IMR-90 (cell line): ENCODE measurements around the gene TBC1D8.

ENCODE experiments used
- CEBPB ChIP-seq: IDR thresholded peaks from 2 replicates; pipeline ENCODE4 v1.6.1; 2012; ENCODE audit warnings: low read depth, low read length, improper control_type of control experiment
- ELK1 ChIP-seq: fragments of 150-350 bp; IDR thresholded peaks from 2 replicates; pipeline ENCODE4 v1.6.1; 2016; ENCODE audit warnings: low read depth, mild to moderate bottlenecking, low read length, moderate library complexity, borderline replicate concordance
- POLR2A ChIP-seq: IDR thresholded peaks from 2 replicates; pipeline ENCODE4 v1.6.1; 2012; ENCODE audit warnings: mild to moderate bottlenecking, low read depth, low read length

GRCh38 chr2:101011152-101011551 lies 140.0 kb downstream of the TBC1D8 start:
- TF ChIP-seq CEBPB (no peak), POLR2A (no peak), ELK1 (no peak)
